Left lung (tissue), 10 donors: ENCODE results near the gene GAPDHS. TPM values are rescaled to one million over a fixed set of nuclear protein-coding genes. Genes with fewer than 3 reads are reported as not detected.

ENCODE experiments used
- ATAC-seq: fragments of 200-7000 bp; cut with Tn5 transposase; one replicate; pipeline ENCODE4 v1.9.1; 2020; ENCODE audit warnings: moderate library complexity
- DNase-seq, 4 donors: peaks; one replicate each; pipeline ENCODE4 v3.0.0-alpha.2; 2013 to 2020
- H3K27ac ChIP-seq, 2 donors: fragments of 200-600 bp; sonication (generic) in 1 of 2; one replicate each; pipeline versions ENCODE4 v1.5.0 to v1.8.0; 2020 to 2021
- H3K27me3 ChIP-seq, 2 donors: fragments of 200-600 bp; sonication (generic) in 1 of 2; one replicate each; pipeline versions ENCODE4 v1.5.0 to v1.8.0; 2020 to 2021
- H3K36me3 ChIP-seq, 2 donors: fragments of 200-600 bp; sonication (generic) in 1 of 2; one replicate each; pipeline versions ENCODE4 v1.5.0 to v1.8.0; 2020 to 2021
- H3K4me1 ChIP-seq, 2 donors: fragments of 200-600 bp; one replicate each; pipeline ENCODE4 v1.8.0; 2021
- H3K4me3 ChIP-seq, 2 donors: fragments of 200-600 bp; sonication (generic) in 1 of 2; one replicate each; pipeline versions ENCODE4 v1.5.0 to v1.8.0; 2020 to 2021; ENCODE audit warnings: mild to moderate bottlenecking in 1 of 2
- H3K9me3 ChIP-seq, 2 donors: fragments of 200-600 bp; sonication (generic) in 1 of 2; one replicate each; pipeline versions ENCODE4 v1.5.0 to v1.8.0; 2020 to 2021
- CTCF ChIP-seq, 2 donors: fragments of 200-600 bp; sonication (generic) in 1 of 2; IDR thresholded peaks; one replicate each; pipeline versions ENCODE4 v1.5.0 to v1.8.0; 2021; ENCODE audit warnings: antibody characterized with exemption in 2 of 2
- intact Hi-C, 2 donors: fragments of 100-400 bp; cut with DNase I; formaldehyde crosslinking; loops; one replicate each; pipeline versions ENCODE4 v1.11.2 to v1.14.2; 2022
- polyA plus RNA-seq, 6 donors: library from polyadenylated mRNA; unstranded; fragments of 120-200 nt; gene quantifications; one replicate each; pipeline ENCODE4 v1.2.1, GENCODE V29; 2013; ENCODE audit not compliant: insufficient read length in 6 of 6
- total RNA-seq, 2 donors: library from RNA; stranded (reverse); fragmentation: NEBNext Ultra II Directional; extraction: Animal tissue kit (Norgen Biotek cat#: 25700); gene quantifications; one replicate each; pipeline ENCODE4 v1.2.1, GENCODE V29; 2021
- donor health status: DM: no; HTN: yes; CAD: no.
- donor health status: DM: no; HTN: no; CAD: no.

GAPDHS gene
- total and polyA plus RNA-seq, 8 donors = not detected

GRCh38 chr19:35513628-35514281 is 19.5 kb upstream of the GAPDHS start, which contains the start of gene DMKN:
DMKN (minus strand) TSS chr19:35513649; CDS start chr19:35513475, 174 bp downstream.
- peak; percentile 3 for ATAC-seq
- no peaks in the 10 kb centered on the region for H3K9me3 ChIP-seq
- H3K27ac ChIP-seq = no peak within 1 kb of the TSS
- no peak for DNase-seq
- TF ChIP-seq CTCF (IDR thresholded peaks at IDR 0.05) = no peak
- H3K4me1 ChIP-seq = peaks cover 0 to 7% of the 10 kb centered on the region in 2 donors
- no peaks in the 10 kb centered on the region for H3K36me3 ChIP-seq
- intact Hi-C loops = no loop called here
- peaks cover 4 to 66% of the 10 kb centered on the region in 2 donors for H3K27me3 ChIP-seq
- no peak within 1 kb of the TSS for H3K4me3 ChIP-seq

GRCh38 chr19:35514282-35514809 is 18.9 kb upstream of the GAPDHS start:
- no peak overlapping the region for H3K27ac ChIP-seq
- intact Hi-C loops = no loop called here
- DNase-seq (no peak), ATAC-seq (no peak)
- peaks cover 4 to 63% of the 10 kb centered on the region in 2 donors for H3K27me3 ChIP-seq
- no peak overlapping the region for H3K4me3 ChIP-seq
- no peak for TF ChIP-seq CTCF (IDR thresholded peaks at IDR 0.05)
- no peaks in the 10 kb centered on the region for H3K36me3 ChIP-seq
- H3K9me3 ChIP-seq = no peaks in the 10 kb centered on the region
- peaks cover 0 to 7% of the 10 kb centered on the region in 2 donors for H3K4me1 ChIP-seq

GRCh38 chr19:35516310-35516709 is 16.9 kb upstream of the GAPDHS start:
- H3K9me3 ChIP-seq = no peaks in the 10 kb centered on the region
- H3K27ac ChIP-seq = no peak overlapping the region
- no peak for TF ChIP-seq CTCF (IDR thresholded peaks at IDR 0.05)
- ATAC-seq (no peak), DNase-seq (no peak)
- no peak overlapping the region for H3K4me3 ChIP-seq
- H3K27me3 ChIP-seq = peaks cover 0 to 46% of the 10 kb centered on the region in 2 donors
- intact Hi-C loops = no loop called here
- no peaks in the 10 kb centered on the region for H3K36me3 ChIP-seq
- no peaks in the 10 kb centered on the region for H3K4me1 ChIP-seq

- Histone ChIP-seq H3K4me1 (no peaks in the 10 kb centered on the region), H3K4me3 (no peak overlapping the region), H3K27me3 (peaks cover 0 to 43% of the 10 kb centered on the region in 2 donors), H3K36me3 (no peaks in the 10 kb centered on the region), H3K9me3 (no peaks in the 10 kb centered on the region), H3K27ac (no peak overlapping the region)
- DNase-seq (no peak), ATAC-seq (no peak)
- TF ChIP-seq CTCF (IDR thresholded peaks at IDR 0.05) = no peak
- intact Hi-C loops = no loop called here
These were observed 15.9 kb upstream of the GAPDHS start for GRCh38 chr19:35517342-35517741.

GRCh38 chr19:35518313-35518712 is 14.9 kb upstream of the GAPDHS start:
- H3K27me3 ChIP-seq = peaks cover 0 to 33% of the 10 kb centered on the region in 2 donors
- no peaks in the 10 kb centered on the region for H3K4me1 ChIP-seq
- no peak overlapping the region for H3K27ac ChIP-seq
- no peaks in the 10 kb centered on the region for H3K36me3 ChIP-seq
- ATAC-seq (peak; percentile 75), DNase-seq (no peak)
- intact Hi-C loops = no loop called here
- no peak for TF ChIP-seq CTCF (IDR thresholded peaks at IDR 0.05)
- no peaks in the 10 kb centered on the region for H3K9me3 ChIP-seq
- no peak overlapping the region for H3K4me3 ChIP-seq
